Osteocyte (in vitro differentiated cells): ENCODE measurements around the gene PSME1. TPM values are rescaled to one million over a fixed set of nuclear protein-coding genes. Genes with fewer than 3 reads are reported as not detected.

ENCODE experiments used
- DNase-seq: peaks from one replicate; pipeline ENCODE4 v3.0.0; 2021; ENCODE audit warnings: mixed read lengths; ENCODE audit not compliant: unreplicated experiment; ENCODE audit errors: extremely low spot score
- H3K27ac Mint-ChIP-seq: one replicate; pipeline ENCODE4 v1.8.0; 2021; ENCODE audit warnings: mild to moderate bottlenecking, mixed read lengths; ENCODE audit not compliant: unreplicated experiment
- H3K27me3 Mint-ChIP-seq: one replicate; pipeline ENCODE4 v1.8.0; 2021; ENCODE audit warnings: mixed read lengths; ENCODE audit not compliant: unreplicated experiment
- H3K36me3 Mint-ChIP-seq: one replicate; pipeline ENCODE4 v1.8.0; 2021; ENCODE audit warnings: mixed read lengths; ENCODE audit not compliant: unreplicated experiment
- H3K4me1 Mint-ChIP-seq: one replicate; pipeline ENCODE4 v1.8.0; 2021; ENCODE audit warnings: mixed read lengths; ENCODE audit not compliant: unreplicated experiment
- H3K4me3 Mint-ChIP-seq: one replicate; pipeline ENCODE4 v1.8.0; 2021; ENCODE audit warnings: mild to moderate bottlenecking, moderate library complexity, mixed read lengths; ENCODE audit not compliant: unreplicated experiment
- H3K9me3 Mint-ChIP-seq: one replicate; pipeline ENCODE4 v1.8.0; 2021; ENCODE audit warnings: mixed read lengths; ENCODE audit not compliant: unreplicated experiment
- CTCF ChIP-seq: fragments of 200-600 bp; sonication (generic); IDR thresholded peaks from 2 replicates; pipeline ENCODE4 v1.5.0; 2021; ENCODE audit warnings: antibody characterized with exemption, mild to moderate bottlenecking, moderate library complexity
- total RNA-seq: library from RNA; stranded (reverse); gene quantifications from 2 replicates; pipeline ENCODE4 v1.2.1, GENCODE V29; 2021

PSME1 gene
- total RNA-seq, 1 donor from 2014 or later = 156 TPM

GRCh38 chr14:24139272-24139934 is 3.4 kb downstream of the PSME1 start:
- no peaks in the 10 kb centered on the region for H3K27me3 Mint-ChIP-seq
- no peak for DNase-seq
- no peak for TF ChIP-seq CTCF
- no peaks in the 10 kb centered on the region for H3K9me3 Mint-ChIP-seq
- H3K4me1 Mint-ChIP-seq = peaks cover 34% of the 10 kb centered on the region
- peaks cover 21% of the 10 kb centered on the region for H3K36me3 Mint-ChIP-seq
- peak overlapping the region; percentile 41 for H3K27ac Mint-ChIP-seq
- peak overlapping the region; percentile 42 for H3K4me3 Mint-ChIP-seq

- Mint-ChIP-seq H3K4me1 (peaks cover 41% of the 10 kb centered on the region), H3K36me3 (peaks cover 21% of the 10 kb centered on the region), H3K27ac (peak within 1 kb of the TSS; percentile 91), H3K27me3 (no peaks in the 10 kb centered on the region), H3K9me3 (no peaks in the 10 kb centered on the region), H3K4me3 (peak within 1 kb of the TSS; percentile 89)
- TF ChIP-seq CTCF = peak; percentile 54
- DNase-seq = peak; percentile 99
These were observed 5.3 kb downstream of the PSME1 start, which contains the start of gene EMC9 for GRCh38 chr14:24141097-24141880. Gene EMC9, minus strand, starts transcription at chr14:24141591. Its CDS starts 287 bp downstream, at chr14:24141304.

GRCh38 chr14:24143511-24143910 is 7.5 kb downstream of the PSME1 start:
- H3K27me3 Mint-ChIP-seq = no peaks in the 10 kb centered on the region
- peak overlapping the region; percentile 38 for H3K27ac Mint-ChIP-seq
- no peak for TF ChIP-seq CTCF
- no peak for DNase-seq
- H3K36me3 Mint-ChIP-seq = peaks cover 11% of the 10 kb centered on the region
- no peak overlapping the region for H3K4me3 Mint-ChIP-seq
- peaks cover 40% of the 10 kb centered on the region for H3K4me1 Mint-ChIP-seq
- no peaks in the 10 kb centered on the region for H3K9me3 Mint-ChIP-seq

- Mint-ChIP-seq H3K36me3 (peaks cover 5% of the 10 kb centered on the region), H3K27me3 (no peaks in the 10 kb centered on the region), H3K4me1 (peaks cover 41% of the 10 kb centered on the region), H3K4me3 (no peak overlapping the region), H3K9me3 (no peaks in the 10 kb centered on the region), H3K27ac (peak overlapping the region; percentile 40)
- no peak for DNase-seq
- TF ChIP-seq CTCF = no peak
These were observed 8.5 kb downstream of the PSME1 start for GRCh38 chr14:24144451-24144850.

GRCh38 chr14:24145219-24145618 is 9.2 kb downstream of the PSME1 start:
- H3K36me3 Mint-ChIP-seq = peaks cover 9% of the 10 kb centered on the region
- H3K27me3 Mint-ChIP-seq = no peaks in the 10 kb centered on the region
- no peaks in the 10 kb centered on the region for H3K9me3 Mint-ChIP-seq
- DNase-seq = no peak
- peak overlapping the region; percentile 99 for H3K27ac Mint-ChIP-seq
- no peak for TF ChIP-seq CTCF
- H3K4me1 Mint-ChIP-seq = peaks cover 34% of the 10 kb centered on the region
- H3K4me3 Mint-ChIP-seq = no peak overlapping the region
